Fibroblast of villous mesenchyme (primary cell): ENCODE data around the gene PLAAT5. TPM values are rescaled to one million over a fixed set of nuclear protein-coding genes. Genes with fewer than 3 reads are reported as not detected.

Experiments
- DNase-seq: peaks from one replicate; pipeline ENCODE4 v3.0.0-alpha.2; 2010; ENCODE audit warnings: low read depth
- H3K4me3 ChIP-seq: 2 replicates; pipeline ENCODE4 v1.5.1; 2011; ENCODE audit warnings: low read depth, mild to moderate bottlenecking, low read length
- total RNA-seq: library from RNA; depleted of rRNA; stranded (reverse); fragments of >200 nt; gene quantifications from 2 replicates; pipeline ENCODE4 v1.2.3, GENCODE V29; 2012
- TF ChIP-seq, protein P1 (sequence below): IDR thresholded peaks from 2 replicates; pipeline ENCODE4 v1.5.1; 2012; ENCODE audit warnings: low read depth, mild to moderate bottlenecking, low read length; ENCODE audit not compliant: insufficient read depth

Gene PLAAT5
- total RNA-seq, 1 donor = not detected

DNA sequence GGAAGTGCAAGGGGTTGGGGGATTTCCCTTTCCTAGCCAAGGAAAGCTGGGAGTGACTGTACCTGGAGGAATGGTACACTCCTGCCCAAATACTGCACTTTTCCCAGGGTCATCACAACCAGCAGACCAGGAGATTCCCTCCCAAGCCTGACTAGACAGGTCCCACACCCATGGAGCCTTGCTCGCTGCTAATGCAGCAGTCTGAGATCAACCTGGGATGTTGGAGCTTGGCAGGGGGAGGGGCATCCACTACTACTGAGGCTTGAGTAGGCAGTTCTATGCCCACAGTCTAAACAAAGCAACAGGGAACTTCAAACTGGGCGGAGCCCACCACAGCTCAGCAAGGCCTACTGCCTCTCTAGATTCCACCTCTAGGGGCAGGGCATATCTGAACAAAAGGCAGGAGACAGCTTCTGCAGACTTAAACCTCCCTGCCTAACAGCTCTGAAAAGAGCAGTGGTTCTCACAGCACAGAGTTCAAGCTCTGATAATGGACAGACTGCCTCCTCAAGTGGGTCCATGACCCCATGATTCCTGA lies 62.9 kb downstream of the PLAAT5 start:
- no peak for DNase-seq

GRCh38 chr11:63417174-63417852 lies 73.7 kb downstream of the PLAAT5 start:
- no peak for DNase-seq
- TF ChIP-seq, protein P1, sequence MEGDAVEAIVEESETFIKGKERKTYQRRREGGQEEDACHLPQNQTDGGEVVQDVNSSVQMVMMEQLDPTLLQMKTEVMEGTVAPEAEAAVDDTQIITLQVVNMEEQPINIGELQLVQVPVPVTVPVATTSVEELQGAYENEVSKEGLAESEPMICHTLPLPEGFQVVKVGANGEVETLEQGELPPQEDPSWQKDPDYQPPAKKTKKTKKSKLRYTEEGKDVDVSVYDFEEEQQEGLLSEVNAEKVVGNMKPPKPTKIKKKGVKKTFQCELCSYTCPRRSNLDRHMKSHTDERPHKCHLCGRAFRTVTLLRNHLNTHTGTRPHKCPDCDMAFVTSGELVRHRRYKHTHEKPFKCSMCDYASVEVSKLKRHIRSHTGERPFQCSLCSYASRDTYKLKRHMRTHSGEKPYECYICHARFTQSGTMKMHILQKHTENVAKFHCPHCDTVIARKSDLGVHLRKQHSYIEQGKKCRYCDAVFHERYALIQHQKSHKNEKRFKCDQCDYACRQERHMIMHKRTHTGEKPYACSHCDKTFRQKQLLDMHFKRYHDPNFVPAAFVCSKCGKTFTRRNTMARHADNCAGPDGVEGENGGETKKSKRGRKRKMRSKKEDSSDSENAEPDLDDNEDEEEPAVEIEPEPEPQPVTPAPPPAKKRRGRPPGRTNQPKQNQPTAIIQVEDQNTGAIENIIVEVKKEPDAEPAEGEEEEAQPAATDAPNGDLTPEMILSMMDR = no peak
- H3K4me3 ChIP-seq = no peak overlapping the region

More for the DNA sequence above, 62.9 kb downstream of the PLAAT5 start:
- no peak overlapping the region for H3K4me3 ChIP-seq
- TF ChIP-seq, protein P1 = no peak

Other genes with a start within 250 kb of the PLAAT5 start
- not detected in 2 replicates for gene SLC22A25, start 247.6 kb downstream of the PLAAT5 start, total RNA-seq
- not detected in 2 replicates for gene SLC22A9, start 121.4 kb downstream of the PLAAT5 start, total RNA-seq
- not detected in 2 replicates for gene LGALS12, start 14.9 kb upstream of the PLAAT5 start, total RNA-seq
- 5.8 and 8.2 TPM in 2 replicates for gene PLAAT4, start 45.6 kb upstream of the PLAAT5 start, total RNA-seq
- not detected in 2 replicates for gene PLAAT2, start 72.2 kb upstream of the PLAAT5 start, total RNA-seq
- 4.2 and 6.0 TPM in 2 replicates for gene PLAAT3, start 123.3 kb upstream of the PLAAT5 start, total RNA-seq
- 123 and 152 TPM in 2 replicates for gene ATL3, start 180.2 kb upstream of the PLAAT5 start, total RNA-seq
- 61.5 and 70.0 TPM in 2 replicates for gene RTN3, start 190.3 kb upstream of the PLAAT5 start, total RNA-seq